ENCODE data around the gene IER5.

IER5 gene

GRCh38 chr1:181077576-181078242 lies 10.8 kb upstream of the IER5 start:
- no peak for DNase-seq

- no peak for DNase-seq
These were observed 9.1 kb upstream of the IER5 start for GRCh38 chr1:181079382-181079781.

GRCh38 chr1:181079920-181080319 lies 8.6 kb upstream of the IER5 start:
- DNase-seq, result no peak

GRCh38 chr1:181080556-181080955 lies 7.9 kb upstream of the IER5 start:
- DNase-seq, result no peak

- DNase-seq, result no peak
These were observed 7.1 kb upstream of the IER5 start for GRCh38 chr1:181081395-181081794.

- DNase-seq, result peak; percentile 77
These were observed 4.5 kb upstream of the IER5 start for GRCh38 chr1:181083842-181084605.

GRCh38 chr1:181084606-181084969 lies 3.9 kb upstream of the IER5 start:
- DNase-seq, result no peak

GRCh38 chr1:181086091-181086490 lies 2.4 kb upstream of the IER5 start:
- DNase-seq, result no peak

GRCh38 chr1:181086926-181087325 lies 1.6 kb upstream of the IER5 start:
- DNase-seq, result no peak

- DNase-seq, result peak; percentile 40
These were observed 1.0 kb upstream of the IER5 start for GRCh38 chr1:181087400-181087901.

GRCh38 chr1:181089017-181089675 lies 646 bp downstream of the IER5 start:
- peak; percentile 41 for DNase-seq

- peak; percentile 91 for DNase-seq
These were observed 1.4 kb downstream of the IER5 start for GRCh38 chr1:181089676-181090544.

GRCh38 chr1:181090641-181091126 lies 2.2 kb downstream of the IER5 start:
- DNase-seq, result peak; percentile 69

GRCh38 chr1:181091309-181092040 lies 3.0 kb downstream of the IER5 start:
- no peak for DNase-seq

- no peak for DNase-seq
These were observed 3.6 kb downstream of the IER5 start for GRCh38 chr1:181092056-181092455.

- DNase-seq, result no peak
These were observed 4.5 kb downstream of the IER5 start for GRCh38 chr1:181092883-181093458.

GRCh38 chr1:181094416-181095212 lies 6.1 kb downstream of the IER5 start:
- no peak for DNase-seq

- no peak for DNase-seq
These were observed 6.8 kb downstream of the IER5 start for GRCh38 chr1:181095260-181095659.

GRCh38 chr1:181095763-181096184 lies 7.3 kb downstream of the IER5 start:
- no peak for DNase-seq

- no peak for DNase-seq
These were observed 8.7 kb downstream of the IER5 start for GRCh38 chr1:181097242-181097641.
